SK-N-SH (cell line): ENCODE results near the gene TRAF2. TPM values are rescaled to one million over a fixed set of nuclear protein-coding genes. Genes with fewer than 3 reads are reported as not detected.

Experiments
- CTCF ChIA-PET: fragments of 300-600, 350-600 bp; formaldehyde crosslinking; extraction: SDS; loops from one replicate; lab custom pipeline; 2021; lab: Yijun Ruan, JAX
- POLR2A ChIA-PET: fragments of 350-600 bp; sonication (Branson Sonifier 250); formaldehyde crosslinking; extraction: SDS; loops from one replicate; lab custom pipeline; 2020; ENCODE audit warnings: antibody characterized with exemption, inconsistent platforms; lab: Yijun Ruan, JAX
- DNase-seq: peaks from one replicate; pipeline ENCODE4 v3.0.0; 2012
- H2AFZ ChIP-seq: fragments of 200-600 bp; sonication (generic); 2 replicates; pipeline ENCODE4 v1.8.1; 2016; ENCODE audit warnings: antibody characterized with exemption, mild to moderate bottlenecking, low read depth
- H3F3A ChIP-seq: fragments of 200-600 bp; sonication (generic); replicated peaks from 2 replicates; pipeline ENCODE3; 2016; ENCODE audit warnings: antibody characterized with exemption, mild to moderate bottlenecking; ENCODE audit not compliant: insufficient read depth
- H3K27ac ChIP-seq, 2 experiments: fragments of 200-500 bp in 1 of 2; fragments of 200-600 bp in 1 of 2; sonication (Bioruptor generic) in 1 of 2; sonication (generic), shearing (Covaris generic) in 1 of 2; 2 replicates each; pipeline versions ENCODE4 v1.5.1 to v1.6.1; 2014 to 2016; ENCODE audit warnings: low read depth in 2 of 2, inconsistent platforms in 1 of 2, low read length in 1 of 2, mild to moderate bottlenecking in 1 of 2, mixed read lengths in 1 of 2
- H3K27me3 ChIP-seq: fragments of 200-600 bp; sonication (generic), shearing (Covaris generic); 2 replicates; pipeline ENCODE4 v1.6.1; 2016; ENCODE audit warnings: mixed run types; ENCODE audit not compliant: insufficient read depth
- H3K36me3 ChIP-seq, 2 experiments: fragments of 200-500 bp in 1 of 2; fragments of 200-600 bp in 1 of 2; sonication (Bioruptor generic) in 1 of 2; sonication (generic) in 1 of 2; replicated peaks in 1 of 2; 2 replicates each; pipeline versions ENCODE3 to v1.5.1; 2014 to 2016; ENCODE audit warnings: low read length in 1 of 2, mild to moderate bottlenecking in 1 of 2; ENCODE audit not compliant: insufficient read depth in 2 of 2, control insufficient read depth in 1 of 2
- H3K4me1 ChIP-seq, 2 experiments: fragments of 200-500 bp in 1 of 2; fragments of 200-600 bp in 1 of 2; sonication (Bioruptor generic) in 1 of 2; sonication (generic), shearing (Covaris generic) in 1 of 2; 2 replicates each; pipeline versions ENCODE4 v1.5.1 to v1.6.1; 2014 to 2016; ENCODE audit warnings: low read depth in 1 of 2, low read length in 1 of 2, mixed run types in 1 of 2; ENCODE audit not compliant: insufficient read depth in 2 of 2, control insufficient read depth in 1 of 2
- H3K4me2 ChIP-seq: fragments of 200-600 bp; sonication (generic), shearing (Covaris generic); 2 replicates; pipeline ENCODE4 v1.6.1; 2017; ENCODE audit warnings: mixed run types
- H3K4me3 ChIP-seq, 2 experiments: fragments of 200-500 bp in 1 of 2; fragments of 200-600 bp in 1 of 2; sonication (Bioruptor generic) in 1 of 2; sonication (generic), shearing (Covaris generic) in 1 of 2; 2 replicates each; pipeline versions ENCODE4 v1.5.1 to v1.8.1; 2014 to 2016; ENCODE audit warnings: low read depth in 2 of 2, inconsistent platforms in 1 of 2, low read length in 1 of 2, mild to moderate bottlenecking in 1 of 2, mixed read lengths in 1 of 2, moderate library complexity in 1 of 2
- H3K79me2 ChIP-seq: fragments of 200-600 bp; sonication (generic); 2 replicates; pipeline ENCODE4 v1.8.1; 2017; ENCODE audit warnings: mild to moderate bottlenecking; ENCODE audit not compliant: insufficient read depth
- H3K9ac ChIP-seq: fragments of 200-600 bp; sonication (generic); 2 replicates; pipeline ENCODE4 v1.6.1; 2017; ENCODE audit warnings: mixed run types
- H3K9me2 ChIP-seq: fragments of 200-600 bp; sonication (generic); 2 replicates; pipeline ENCODE4 v1.6.1; 2017; ENCODE audit warnings: mixed run types
- H3K9me3 ChIP-seq: fragments of 200-600 bp; sonication (generic); 2 replicates; pipeline ENCODE4 v1.6.1; 2017; ENCODE audit warnings: mixed run types, mild to moderate bottlenecking, moderate library complexity
- H4K20me1 ChIP-seq: fragments of 200-600 bp; sonication (generic); 2 replicates; pipeline ENCODE4 v1.6.1; 2017; ENCODE audit warnings: mild to moderate bottlenecking, mixed run types; ENCODE audit not compliant: insufficient read depth
- CHD2 ChIP-seq: fragments of 150-350 bp; IDR thresholded peaks from 2 replicates; pipeline ENCODE4 v1.6.1; 2018; ENCODE audit warnings: low read length; ENCODE audit not compliant: partially characterized antibody
- EP300 ChIP-seq, 2 experiments: IDR thresholded peaks; 2 replicates each; pipeline versions ENCODE4 v1.4.0 to v1.6.1; 2012; ENCODE audit warnings: borderline replicate concordance in 1 of 2, low read depth in 1 of 2, low read length in 1 of 2
- FOSL2 ChIP-seq: IDR thresholded peaks from 2 replicates; pipeline ENCODE4 v1.4.0; 2012; ENCODE audit warnings: low read depth, mild to moderate bottlenecking, moderate library complexity, borderline replicate concordance
- FOXJ3 ChIP-seq: sonication (generic); formaldehyde crosslinking; IDR thresholded peaks from 2 replicates; pipeline ENCODE4 v1.5.1; 2020; ENCODE audit warnings: mild to moderate bottlenecking, missing genetic modification reagents
- FOXM1 ChIP-seq: IDR thresholded peaks from 2 replicates; pipeline ENCODE4 v1.4.0; 2012; ENCODE audit warnings: low read depth, mild to moderate bottlenecking
- NRF1 ChIP-seq: IDR thresholded peaks from 2 replicates; pipeline ENCODE4 v1.6.1; 2012; ENCODE audit warnings: low read depth, mild to moderate bottlenecking, low read length
- POLR2AphosphoS5 ChIP-seq: IDR thresholded peaks from 2 replicates; pipeline ENCODE4 v1.6.1; 2012; ENCODE audit warnings: low read depth, low read length
- RAD21 ChIP-seq: IDR thresholded peaks from 2 replicates; pipeline ENCODE4 v1.6.1; 2012; ENCODE audit warnings: mild to moderate bottlenecking, low read length
- REST ChIP-seq: IDR thresholded peaks from 2 replicates; pipeline ENCODE4 v1.6.1; 2012; ENCODE audit warnings: mild to moderate bottlenecking, low read depth, low read length, moderate library complexity
- TCF12 ChIP-seq: IDR thresholded peaks from 2 replicates; pipeline ENCODE4 v1.4.0; 2012
- TEAD4 ChIP-seq: IDR thresholded peaks from 2 replicates; pipeline ENCODE4 v1.4.0; 2012; ENCODE audit warnings: mild to moderate bottlenecking, borderline replicate concordance; ENCODE audit not compliant: insufficient read depth
- USF1 ChIP-seq: IDR thresholded peaks from 2 replicates; pipeline ENCODE4 v1.4.0; 2012; ENCODE audit warnings: low read depth, borderline replicate concordance
- ZBTB33 ChIP-seq: IDR thresholded peaks from 2 replicates; pipeline ENCODE4 v1.4.0; 2012; ENCODE audit warnings: low read depth, borderline replicate concordance
- WGBS: methylation state at CpG from one replicate; pipeline ENCODE4 v1.1.6; 2017; ENCODE audit warnings: low lambda C conversion rate; 5-methylcytosine and 5-hydroxymethylcytosine counted together
- polyA plus RNA-seq, 3 experiments: library from polyadenylated mRNA; depleted of rRNA; stranded (reverse); fragments of >200 nt; gene quantifications; 2 replicates each; pipeline ENCODE4 v1.2.3, GENCODE V29; 2012

The TRAF2 gene
- polyA plus RNA-seq, 1 of the 3 experiments (the other 2 are of a cell fraction): 15.4 TPM

- ChIA-PET POLR2A (no interaction called here), CTCF (interaction anchor here (2.0 kb wide), 1 partner anchor 131 kb away, joined by 4 read pairs; no protein-coding TSS in a partner anchor)
- Histone ChIP-seq H3K4me1 (peaks cover 0 to 2% of the 10 kb centered on the region in 2 experiments; a peak in 1 of 4 replicates), H3K27ac (no peak overlapping the region), H2AFZ (no peak overlapping the region), H3K9me2 (no peaks in the 10 kb centered on the region), H3K4me3 (no peak overlapping the region), H3K4me2 (no peak overlapping the region), H3F3A (no peaks in the 10 kb centered on the region), H3K79me2 (no peaks in the 10 kb centered on the region), H4K20me1 (no peaks in the 10 kb centered on the region), H3K27me3 (no peaks in the 10 kb centered on the region), H3K9ac (no peak overlapping the region), H3K9me3 (no peaks in the 10 kb centered on the region), H3K36me3 (peaks cover 0 to 34% of the 10 kb centered on the region in 2 experiments)
- no peak for TF ChIP-seq FOXJ3 (CRISPR knock-in tag)
- TF ChIP-seq REST: no peak
- no peak for TF ChIP-seq USF1
- TF ChIP-seq RAD21: no peak
- TF ChIP-seq NRF1: no peak
- TF ChIP-seq TCF12: no peak
- TF ChIP-seq FOXM1: no peak
- no peak for TF ChIP-seq TEAD4
- TF ChIP-seq CHD2: no peak
- no peak for TF ChIP-seq POLR2AphosphoS5
- TF ChIP-seq ZBTB33: no peak
- no peak for TF ChIP-seq FOSL2
- no peak for TF ChIP-seq EP300 (IDR thresholded peaks at IDR 0.05; ENCODE audit: borderline replicate concordance in 1 of 2, low read depth in 1 of 2, low read length in 1 of 2)
- DNase-seq: no peak
- WGBS: 97% methylated on average over 11 of the region's 11 CpGs
These were observed 31.6 kb downstream of the TRAF2 start for GRCh38 chr9:136917902-136918301.
